Measurements from ENCODE around the gene TBP.

TBP gene

DNA sequence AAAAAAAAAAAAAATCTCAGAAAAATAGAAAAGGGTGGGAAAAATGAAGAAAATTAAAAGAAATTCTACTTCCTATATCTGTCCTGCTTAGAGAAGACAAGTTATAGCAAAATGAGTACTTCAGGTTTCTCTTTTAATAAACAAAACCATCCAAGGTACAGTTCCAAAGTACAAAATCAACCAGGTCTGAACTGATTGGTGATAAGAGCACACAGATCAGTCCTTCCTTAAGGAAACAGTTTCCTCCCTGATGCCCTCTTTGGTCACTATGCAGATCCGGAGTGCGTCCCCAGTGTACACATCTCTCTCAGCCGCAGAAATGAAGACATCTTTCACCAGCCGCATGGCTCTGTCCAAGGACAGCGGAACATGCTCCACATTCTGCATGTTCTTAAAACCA, 19.2 kb upstream of the TBP start:
- no peak for DNase-seq (ENCODE audit: low read depth in 2 of 2)

DNA sequence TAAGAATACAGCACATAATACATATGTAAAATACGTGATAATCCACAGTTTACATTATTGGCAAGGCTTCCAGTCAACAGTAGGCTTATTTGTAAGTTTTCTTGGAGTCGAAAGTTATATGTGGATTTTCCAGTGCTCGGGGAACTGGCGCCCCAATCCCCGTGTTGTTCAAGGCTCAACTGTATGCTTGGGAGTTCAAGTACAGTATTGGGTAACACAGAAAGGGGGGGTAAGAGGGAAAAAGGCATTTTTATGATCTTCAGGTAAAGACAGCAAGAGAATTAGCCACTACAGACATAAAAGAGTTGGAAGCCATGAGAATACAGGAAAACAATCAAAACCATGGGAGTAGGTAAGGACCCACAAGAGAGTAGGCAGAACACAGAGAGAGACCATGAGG, 17.5 kb upstream of the TBP start:
- no peak for DNase-seq (ENCODE audit: low read depth in 2 of 2)

- DNase-seq (ENCODE audit: low read depth in 2 of 2) = no peak
Measured at GRCh38 chr6:170537329-170537728, 16.8 kb upstream of the TBP start.

DNA sequence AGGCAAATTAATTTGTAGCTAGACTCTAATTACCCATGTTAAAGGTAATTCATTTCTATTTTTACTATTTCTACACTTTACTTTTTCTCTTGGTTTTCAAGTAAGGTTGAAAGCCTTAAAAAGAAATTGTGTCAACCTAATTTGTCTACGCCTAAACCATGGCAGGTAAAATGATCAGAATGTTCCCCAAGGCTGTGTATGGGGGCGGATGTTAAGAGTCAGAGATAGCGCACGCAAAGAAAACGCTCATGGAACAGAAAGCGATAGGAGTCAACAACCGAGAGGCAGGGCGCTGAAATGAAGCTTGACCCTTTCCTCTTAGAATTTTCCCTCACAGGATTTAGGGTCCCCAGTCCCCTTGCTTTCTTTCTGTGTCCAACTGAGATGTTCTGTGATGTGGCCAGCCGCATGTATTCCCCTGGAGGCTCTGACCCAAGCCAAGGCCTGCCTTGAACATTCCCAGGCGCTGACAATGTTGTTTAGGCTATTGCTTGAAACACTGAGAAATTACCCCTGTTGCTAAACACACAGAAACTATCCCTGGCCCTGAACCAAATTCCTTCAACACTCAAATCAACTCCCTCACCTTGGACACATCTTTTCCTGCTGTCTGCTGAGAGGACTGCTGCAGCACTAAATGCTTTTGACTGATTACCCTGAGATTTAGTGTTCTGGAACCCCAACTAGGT, 12.0 kb upstream of the TBP start:
- no peak for DNase-seq (ENCODE audit: low read depth in 2 of 2)

GRCh38 chr6:170545405-170545804, 8.8 kb upstream of the TBP start:
- DNase-seq (ENCODE audit: low read depth in 2 of 2) = no peak

DNA sequence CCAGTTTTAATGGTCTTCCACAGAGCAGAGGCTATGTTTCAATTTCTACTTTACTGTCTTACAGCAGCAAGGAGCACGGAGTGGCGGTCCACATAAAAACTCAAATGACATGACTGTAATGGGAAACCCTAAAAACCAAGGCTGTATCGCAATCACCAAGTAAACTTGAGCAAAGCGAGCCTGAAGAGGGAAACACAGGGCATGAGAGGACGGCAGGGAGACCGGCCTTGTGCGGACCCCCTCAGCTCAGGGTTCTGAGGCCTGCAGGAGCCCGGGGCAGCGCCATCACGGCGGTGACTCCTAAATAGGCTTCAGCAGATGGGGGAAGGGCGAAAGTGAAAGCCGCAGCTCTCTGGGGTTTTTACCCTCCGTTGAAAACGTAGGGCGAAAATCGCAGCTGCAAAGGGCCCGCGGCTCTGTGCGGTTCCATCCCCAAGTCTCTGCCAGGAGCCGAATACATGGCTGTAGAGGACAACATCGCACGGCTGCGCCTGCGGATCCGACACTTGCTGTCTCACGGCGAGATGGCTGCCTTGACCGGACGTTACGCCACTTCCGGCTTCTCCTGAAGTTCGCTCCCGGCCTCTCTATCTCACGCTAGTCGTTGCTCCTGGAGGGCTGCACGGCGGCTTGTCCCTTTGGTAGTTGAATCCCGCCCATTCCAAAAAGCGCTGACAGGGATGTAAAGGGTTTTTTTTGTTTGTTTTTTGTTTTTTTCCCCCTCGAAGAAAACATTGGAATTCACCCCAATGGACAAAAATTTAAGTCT, 1.2 kb upstream of the TBP start, which contains the start of gene PSMB1:
PSMB1 (minus strand) TSS at position 543 of the 769 bp plus-strand sequence; CDS start at position 478, 65 bp downstream.
- DNase-seq (ENCODE audit: low read depth in 2 of 2) = peak; percentile 80 to 85

- no peak for DNase-seq (ENCODE audit: low read depth in 2 of 2)
Measured at GRCh38 chr6:170553534-170554012, 596 bp upstream of the TBP start.

- no peak for DNase-seq (ENCODE audit: low read depth in 2 of 2)
Measured at GRCh38 chr6:170554796-170555137, 598 bp downstream of the TBP start.

GRCh38 chr6:170555305-170555704, 1.1 kb downstream of the TBP start:
- DNase-seq (ENCODE audit: low read depth in 2 of 2) = no peak

DNA sequence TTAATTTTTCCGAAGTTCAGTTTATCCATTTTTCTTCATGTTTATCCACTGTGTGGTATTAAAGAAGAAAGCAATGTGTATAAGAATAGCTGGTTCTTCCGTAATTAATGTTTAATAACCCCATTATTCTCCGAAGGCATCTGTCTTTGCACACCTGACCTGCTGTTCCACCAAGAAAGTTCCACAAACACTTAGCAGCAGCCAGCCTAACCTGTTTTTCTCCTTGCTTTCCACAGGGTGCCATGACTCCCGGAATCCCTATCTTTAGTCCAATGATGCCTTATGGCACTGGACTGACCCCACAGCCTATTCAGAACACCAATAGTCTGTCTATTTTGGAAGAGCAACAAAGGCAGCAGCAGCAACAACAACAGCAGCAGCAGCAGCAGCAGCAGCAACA, 7.4 kb downstream of the TBP start:
- no peak for DNase-seq (ENCODE audit: low read depth in 2 of 2)

GRCh38 chr6:170564936-170565530, 10.9 kb downstream of the TBP start:
- no peak for DNase-seq (ENCODE audit: low read depth in 2 of 2)

DNA sequence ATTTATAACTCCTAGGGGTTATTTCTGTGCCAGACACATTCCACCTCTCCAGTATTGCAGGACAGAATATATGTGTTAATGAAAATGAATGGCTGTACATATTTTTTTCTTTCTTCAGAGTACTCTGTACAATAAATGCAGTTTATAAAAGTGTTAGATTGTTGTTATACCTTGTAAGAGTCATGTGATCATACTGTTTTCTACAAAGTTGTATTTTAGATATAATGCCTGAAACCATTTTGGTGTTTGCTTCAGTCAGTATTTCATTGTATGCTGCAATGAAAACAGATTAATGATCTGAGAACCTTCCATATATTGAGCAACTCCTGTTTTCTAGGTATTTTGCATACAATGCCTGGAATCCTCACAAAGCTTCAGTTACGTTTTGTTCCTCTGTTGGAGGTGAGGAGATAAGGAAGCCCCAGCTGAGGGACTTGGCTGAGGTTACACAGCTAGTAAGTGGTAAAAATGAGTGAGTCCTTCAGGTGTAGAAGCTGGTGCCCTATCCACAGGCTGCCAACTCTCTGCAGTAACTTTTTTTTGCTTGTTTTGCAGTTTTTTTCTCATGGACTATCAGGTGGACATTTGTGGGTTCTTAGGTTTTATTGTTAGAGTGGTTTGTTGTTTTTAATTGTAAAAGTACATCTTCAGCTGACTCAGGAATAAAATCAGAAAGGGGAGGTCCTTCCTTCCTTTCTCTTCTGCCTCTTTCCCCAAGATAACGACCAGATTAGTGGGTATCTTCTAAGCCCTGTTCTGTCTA, 18.7 kb downstream of the TBP start:
- no peak for DNase-seq (ENCODE audit: low read depth in 2 of 2)

GRCh38 chr6:170575250-170575649, 21.1 kb downstream of the TBP start:
- no peak for DNase-seq (ENCODE audit: low read depth in 2 of 2)

GRCh38 chr6:170578909-170579308, 24.7 kb downstream of the TBP start:
- DNase-seq (ENCODE audit: low read depth in 2 of 2) = no peak

- no peak for DNase-seq (ENCODE audit: low read depth in 2 of 2)
Measured at GRCh38 chr6:170583756-170584180, 29.6 kb downstream of the TBP start.

DNA sequence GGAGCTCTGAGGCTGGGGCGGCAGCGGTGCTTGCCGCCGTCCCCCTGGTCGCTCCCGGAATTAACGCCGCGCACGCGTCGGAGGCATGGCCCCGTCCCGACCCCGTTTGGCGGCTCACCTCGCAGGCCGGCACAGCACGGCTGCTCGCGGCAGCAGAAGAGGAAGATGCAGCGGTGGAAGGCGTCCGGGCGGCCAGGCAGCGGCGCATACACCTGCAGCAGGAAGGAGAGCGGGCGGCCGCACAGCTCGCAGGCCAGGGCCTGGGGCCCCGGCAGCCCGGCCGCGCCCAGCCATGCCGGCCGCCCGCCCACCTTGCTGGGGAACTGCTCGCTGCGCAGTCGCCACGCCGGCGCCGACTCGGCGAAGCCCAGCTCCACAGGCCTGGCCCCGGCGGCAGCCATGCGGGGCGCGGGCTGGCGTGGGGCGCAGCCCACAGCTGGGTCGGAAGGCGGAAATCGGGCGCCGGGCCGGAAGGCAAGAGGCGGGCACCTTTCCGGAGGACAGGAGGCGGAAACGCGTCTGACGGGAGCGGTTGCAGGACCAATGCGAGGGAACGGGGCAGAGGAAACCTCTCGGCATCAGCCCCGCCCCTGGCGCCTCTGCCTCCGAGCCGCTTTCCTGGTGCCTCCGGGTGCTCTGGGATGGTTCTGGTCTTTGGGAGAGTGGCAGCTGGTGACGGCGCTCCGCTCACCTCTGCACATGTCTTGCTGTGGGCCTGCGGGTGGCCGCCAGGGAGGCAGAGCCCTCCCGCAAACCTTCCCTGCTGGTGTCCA, 30.2 kb downstream of the TBP start, which contains the start of gene PDCD2:
PDCD2 (minus strand) TSS at position 457 of the 773 bp plus-strand sequence; CDS start at position 401, 56 bp downstream.
- DNase-seq (ENCODE audit: low read depth in 2 of 2) = peak; percentile 64 to 66

DNA sequence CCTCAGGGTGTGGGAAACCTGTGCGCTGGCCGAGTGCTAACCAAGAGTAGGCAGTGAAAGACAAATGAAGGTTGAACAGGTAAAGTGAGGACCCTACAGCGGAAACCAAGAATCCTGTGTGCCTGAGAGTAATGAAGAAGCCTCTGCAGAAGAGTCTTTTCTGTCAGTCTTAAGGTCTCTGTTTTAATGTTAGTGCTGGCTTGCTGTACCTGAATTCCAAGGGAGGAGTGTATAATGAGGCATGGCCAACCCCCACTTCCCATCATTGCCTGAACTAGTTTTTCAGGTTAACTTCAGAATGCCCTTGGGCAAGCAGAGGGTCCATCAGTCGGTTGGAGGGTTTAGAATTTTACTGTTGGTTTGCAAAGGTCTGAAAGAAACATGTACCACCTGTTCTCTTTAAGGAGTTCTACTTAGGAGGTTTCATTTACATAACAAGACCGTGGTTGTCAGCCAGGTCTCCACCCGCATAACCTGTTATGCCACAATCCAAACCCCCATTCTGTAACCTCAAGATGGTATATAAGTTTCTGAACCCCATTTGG, 30.9 kb downstream of the TBP start:
- DNase-seq (ENCODE audit: low read depth in 2 of 2) = no peak

GRCh38 chr6:170590725-170591124, 36.6 kb downstream of the TBP start:
- DNase-seq (ENCODE audit: low read depth in 2 of 2) = no peak

DNA sequence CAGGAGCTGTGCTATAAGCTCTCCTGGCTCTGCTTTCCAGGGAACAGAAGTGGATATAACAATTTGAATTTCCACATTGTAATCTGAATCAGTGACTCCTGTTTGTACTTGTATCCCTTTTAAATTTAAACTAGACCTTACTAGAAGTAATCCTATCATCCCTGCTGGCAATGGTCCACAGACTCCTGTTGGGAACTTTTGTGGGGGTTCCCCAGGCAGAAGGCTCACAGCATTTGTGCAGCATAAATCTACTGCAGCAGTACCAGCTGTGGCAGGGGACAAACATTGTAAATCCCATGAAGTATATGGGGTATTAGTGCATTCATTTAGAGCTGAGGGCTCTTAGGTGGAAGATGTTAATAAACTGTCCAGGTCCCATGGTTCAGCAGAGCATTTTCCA, 42.3 kb downstream of the TBP start:
- DNase-seq (ENCODE audit: low read depth in 2 of 2) = no peak

- no peak for DNase-seq (ENCODE audit: low read depth in 2 of 2)
Measured at GRCh38 chr6:170597278-170597677, 43.1 kb downstream of the TBP start.

Data from fibroblast of skin of left quadriceps (primary cell).